Calu3 (cell line): ENCODE results near the gene NEDD4L. TPM values are rescaled to one million over a fixed set of nuclear protein-coding genes. Genes with fewer than 3 reads are reported as not detected.
"Not testable (repeated sequence)": the region's sequence is repeated elsewhere in the genome, so short reads cannot be mapped to it uniquely, and the experiment has no call there.

ENCODE experiments used
- Bru-seq: library from RNA; stranded (reverse); fragments of 400-500 nt; gene quantifications from one replicate; lab custom pipeline; 2021; lab: Mats Ljungman, UMichigan
- BruChase-seq, 2 experiments: library from RNA; stranded (reverse); fragments of 400-500 nt; gene quantifications; one replicate each; lab custom pipeline; 2021; lab: Mats Ljungman, UMichigan
- BruUV-seq: library from RNA; stranded (reverse); fragments of 400-500 nt; replicated peaks from 2 replicates; lab custom pipeline; 2021; lab: Mats Ljungman, UMichigan
- CTCF ChIA-PET: fragments of 300-600 bp; sonication (Branson Sonifier 250); formaldehyde crosslinking; loops from one replicate; lab custom pipeline; 2022; ENCODE audit warnings: antibody characterized with exemption; lab: Charles Lee
- DNase-seq: peaks from one replicate; pipeline ENCODE4 v3.0.0; 2022
- H3K27ac Mint-ChIP-seq: one replicate; pipeline ENCODE4 v1.8.0; 2022; ENCODE audit warnings: mixed read lengths; ENCODE audit not compliant: unreplicated experiment
- H3K27me3 Mint-ChIP-seq: one replicate; pipeline ENCODE4 v1.8.0; 2022; ENCODE audit warnings: mixed read lengths; ENCODE audit not compliant: unreplicated experiment
- H3K36me3 Mint-ChIP-seq: one replicate; pipeline ENCODE4 v1.8.0; 2022; ENCODE audit warnings: mild to moderate bottlenecking, moderate library complexity, mixed read lengths; ENCODE audit not compliant: insufficient read depth, unreplicated experiment
- H3K4me1 Mint-ChIP-seq: one replicate; pipeline ENCODE4 v1.8.0; 2022; ENCODE audit warnings: mild to moderate bottlenecking, low read depth, mixed read lengths; ENCODE audit not compliant: unreplicated experiment
- H3K4me3 Mint-ChIP-seq: one replicate; pipeline ENCODE4 v1.8.0; 2022; ENCODE audit warnings: mild to moderate bottlenecking, low read depth, moderate library complexity, mixed read lengths; ENCODE audit not compliant: unreplicated experiment
- H3K9me3 Mint-ChIP-seq: one replicate; pipeline ENCODE4 v1.8.0; 2022; ENCODE audit warnings: low read depth, mixed read lengths; ENCODE audit not compliant: unreplicated experiment
- intact Hi-C: fragments of 100-400 bp; cut with micrococcal nuclease; formaldehyde crosslinking; loops from one replicate; pipeline ENCODE4 v1.10.0; 2022; ENCODE audit not compliant: unreplicated experiment
- long read RNA-seq: library from polyadenylated mRNA; stranded (forward); transcript quantifications from one replicate; pipeline ENCODE4 v2.0.0, GENCODE V29; 2022
- total RNA-seq: library from RNA; stranded (reverse); gene quantifications from 2 replicates; pipeline ENCODE4 v1.2.3, GENCODE V29; 2022
- TF ChIP-seq, protein P1 (sequence below): fragments of 200-600 bp; IDR thresholded peaks from one replicate; pipeline ENCODE4 v1.8.0; 2022; ENCODE audit warnings: antibody characterized with exemption; ENCODE audit not compliant: unreplicated experiment

Gene NEDD4L
- total RNA-seq: 213 TPM in 2 replicates
- Bru-seq, nascent RNA: percentile 97 among the genes with signal in this experiment
- BruChase-seq, experiment 1, labeled RNA remaining after a 6-hour chase: percentile 91 among the genes with signal in this experiment
- BruChase-seq, experiment 2, labeled RNA remaining after a 2-hour chase: percentile 91 among the genes with signal in this experiment
- long read RNA-seq, full-length matches to known transcripts: 25 of 56 reads
- long read RNA-seq, partial matches to known transcripts: 8 of 56 reads
- long read RNA-seq, other reads (novel, unspliced or antisense): 23 of 56 reads

DNA sequence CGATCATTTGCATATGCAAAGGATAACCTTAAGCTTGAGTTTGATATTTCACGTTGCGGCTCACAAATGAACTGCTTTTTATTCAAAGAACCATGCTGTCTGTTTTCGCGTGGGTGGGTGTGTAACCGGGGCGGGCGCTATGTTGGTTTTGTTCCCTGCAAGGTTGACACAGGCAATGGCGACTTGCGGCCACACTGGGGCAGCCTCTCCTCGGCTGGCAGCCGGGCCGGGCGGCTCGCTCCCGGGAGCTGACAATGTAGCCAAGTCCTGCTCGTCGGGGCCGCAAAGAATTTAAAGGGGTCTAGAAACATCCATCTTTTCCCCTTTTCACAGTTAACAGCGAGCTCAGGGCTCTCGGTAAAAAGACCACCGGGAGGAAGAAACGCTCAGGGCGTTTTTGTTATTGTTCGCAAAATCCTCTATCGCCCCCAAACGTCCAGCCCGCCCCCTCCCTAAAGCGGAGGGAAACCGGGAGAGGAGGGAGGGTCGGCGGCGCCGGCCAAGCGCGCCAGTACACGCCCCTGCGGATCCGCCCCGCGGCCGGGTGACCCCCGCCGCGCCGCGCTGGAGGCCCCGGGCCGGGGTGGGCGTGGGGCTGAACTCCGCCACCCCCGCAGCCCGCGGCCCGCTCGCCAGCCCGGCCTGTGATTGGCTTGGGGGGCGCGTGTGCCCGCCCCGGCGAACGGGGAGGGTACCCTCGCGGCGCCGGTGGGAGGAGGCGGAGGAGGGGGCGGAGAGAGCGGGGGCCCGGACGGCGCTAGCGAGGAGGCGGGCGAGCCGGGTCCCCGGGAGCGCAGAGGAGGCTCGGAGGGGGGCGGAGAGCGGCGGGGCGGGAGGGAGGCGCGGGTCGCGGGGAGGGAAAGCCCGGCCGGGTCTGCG, at the start of gene NEDD4L:
Gene NEDD4L, plus strand, starts transcription at position 736 of the 879 bp plus-strand sequence. CDS start 435 bp downstream, outside the sequence.
- Mint-ChIP-seq H3K36me3 (peaks cover 44% of the 10 kb centered on the region), H3K4me1 (peaks cover 50% of the 10 kb centered on the region), H3K27ac (peak within 1 kb of the TSS; percentile 93), H3K9me3 (no peaks in the 10 kb centered on the region), H3K27me3 (no peaks in the 10 kb centered on the region), H3K4me3 (peak within 1 kb of the TSS; percentile 99)
- intact Hi-C loops: loop anchor here (1.0 to 10.0 kb wide), 7 partner anchors 30 to 409 kb away; no protein-coding TSS in a partner anchor
- peak; percentile 93 for DNase-seq
- no TSS peak for BruUV-seq
- CTCF ChIA-PET: interaction anchor here (0.5 to 2.3 kb wide), 19 partner anchors 9 to 484 kb away, joined by 3 to 22 read pairs (median 4); no protein-coding TSS in a partner anchor
- TF ChIP-seq, protein P1, sequence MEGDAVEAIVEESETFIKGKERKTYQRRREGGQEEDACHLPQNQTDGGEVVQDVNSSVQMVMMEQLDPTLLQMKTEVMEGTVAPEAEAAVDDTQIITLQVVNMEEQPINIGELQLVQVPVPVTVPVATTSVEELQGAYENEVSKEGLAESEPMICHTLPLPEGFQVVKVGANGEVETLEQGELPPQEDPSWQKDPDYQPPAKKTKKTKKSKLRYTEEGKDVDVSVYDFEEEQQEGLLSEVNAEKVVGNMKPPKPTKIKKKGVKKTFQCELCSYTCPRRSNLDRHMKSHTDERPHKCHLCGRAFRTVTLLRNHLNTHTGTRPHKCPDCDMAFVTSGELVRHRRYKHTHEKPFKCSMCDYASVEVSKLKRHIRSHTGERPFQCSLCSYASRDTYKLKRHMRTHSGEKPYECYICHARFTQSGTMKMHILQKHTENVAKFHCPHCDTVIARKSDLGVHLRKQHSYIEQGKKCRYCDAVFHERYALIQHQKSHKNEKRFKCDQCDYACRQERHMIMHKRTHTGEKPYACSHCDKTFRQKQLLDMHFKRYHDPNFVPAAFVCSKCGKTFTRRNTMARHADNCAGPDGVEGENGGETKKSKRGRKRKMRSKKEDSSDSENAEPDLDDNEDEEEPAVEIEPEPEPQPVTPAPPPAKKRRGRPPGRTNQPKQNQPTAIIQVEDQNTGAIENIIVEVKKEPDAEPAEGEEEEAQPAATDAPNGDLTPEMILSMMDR: peak; percentile 79

DNA sequence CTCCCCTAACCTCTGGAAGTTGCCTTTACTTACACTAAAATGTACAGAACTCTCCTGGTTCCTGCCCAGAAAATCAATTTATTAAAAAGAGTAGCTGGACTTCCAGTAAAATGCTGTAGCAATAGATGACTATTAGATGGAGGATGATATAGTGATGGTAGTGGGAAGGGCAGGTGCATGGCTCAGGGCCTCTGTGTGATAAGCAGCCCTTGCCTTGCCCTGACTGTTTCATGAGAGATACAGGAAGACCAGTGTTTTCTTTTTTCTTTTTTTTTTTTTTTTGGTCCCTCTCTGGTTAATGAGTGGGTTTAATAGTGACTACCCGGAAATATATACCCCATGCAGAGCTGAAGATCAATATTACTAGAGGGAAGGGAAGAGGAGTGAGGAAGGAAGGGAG, 48.7 kb upstream of the NEDD4L start:
- no peak overlapping the region for H3K4me3 Mint-ChIP-seq
- H3K36me3 Mint-ChIP-seq: no peaks in the 10 kb centered on the region
- no peaks in the 10 kb centered on the region for H3K27me3 Mint-ChIP-seq
- BruUV-seq: no TSS peak
- H3K27ac Mint-ChIP-seq: no peak overlapping the region
- intact Hi-C loops: no loop called here
- no peak for DNase-seq
- CTCF ChIA-PET: no interaction called here
- TF ChIP-seq, protein P1: no peak
- peaks cover 5% of the 10 kb centered on the region for H3K9me3 Mint-ChIP-seq
- H3K4me1 Mint-ChIP-seq: peaks cover 21% of the 10 kb centered on the region

DNA sequence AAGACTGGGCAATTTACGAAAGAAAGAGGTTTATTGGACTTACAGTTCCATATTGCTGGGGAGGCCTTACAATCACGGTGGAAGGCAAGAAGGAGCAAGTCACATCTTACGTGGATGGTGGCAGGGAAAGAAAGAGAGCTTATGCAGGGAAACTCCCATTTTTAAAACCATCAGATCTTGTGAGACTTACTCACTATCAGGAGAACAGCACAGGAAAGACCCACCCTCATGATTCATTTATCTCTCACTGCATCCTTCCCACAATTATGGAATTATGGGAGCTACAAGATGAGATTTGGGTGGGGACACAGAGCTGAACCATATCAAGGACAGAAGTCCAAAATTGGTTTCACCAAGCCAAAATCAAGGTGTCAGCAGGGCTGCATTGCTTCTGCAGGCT, 47.1 kb upstream of the NEDD4L start:
- H3K27me3 Mint-ChIP-seq, intact Hi-C loops, H3K4me3 Mint-ChIP-seq, BruUV-seq, H3K36me3 Mint-ChIP-seq, H3K9me3 Mint-ChIP-seq, H3K27ac Mint-ChIP-seq, DNase-seq, CTCF ChIA-PET: not testable (repeated sequence)
- peaks cover 23% of the 10 kb centered on the region for H3K4me1 Mint-ChIP-seq

DNA sequence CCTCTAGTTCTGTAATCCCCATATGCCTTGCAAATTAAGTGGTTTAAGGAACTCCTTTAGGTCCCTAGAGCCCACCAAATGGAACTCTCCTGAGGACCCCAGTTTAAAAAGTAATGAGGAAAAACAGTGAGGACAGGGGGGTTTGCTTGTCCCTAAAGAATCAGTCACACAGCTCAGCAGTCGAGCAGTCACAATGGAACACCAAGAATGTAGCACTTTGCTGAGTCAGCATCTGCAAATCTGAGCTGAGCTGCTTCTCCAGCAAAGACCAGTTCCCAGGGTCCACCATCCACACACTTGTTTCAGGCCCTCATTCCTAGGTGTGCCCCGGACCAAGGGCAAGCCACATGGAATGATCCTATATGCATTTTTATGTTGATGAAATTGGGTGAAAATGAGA, 46.2 kb upstream of the NEDD4L start:
- Mint-ChIP-seq H3K36me3 (no peaks in the 10 kb centered on the region), H3K27me3 (no peaks in the 10 kb centered on the region), H3K4me3 (no peak overlapping the region), H3K4me1 (peaks cover 31% of the 10 kb centered on the region), H3K27ac (no peak overlapping the region), H3K9me3 (peaks cover 5% of the 10 kb centered on the region)
- intact Hi-C loops: no loop called here
- DNase-seq: no peak
- TF ChIP-seq, protein P1: no peak
- CTCF ChIA-PET: no interaction called here
- BruUV-seq: no TSS peak
